Coronary artery (tissue), 2 donors: Measurements from ENCODE around the gene FRS3.

Source experiments
- DNase-seq: peaks from one replicate; pipeline ENCODE4 v3.0.0-alpha.2; 2017; ENCODE audit warnings: low spot score
- H3K27ac ChIP-seq, 2 donors: fragments of 200-600 bp; sonication (generic); one replicate each; pipeline ENCODE4 v1.5.1; 2016 to 2019
- H3K4me3 ChIP-seq: fragments of 200-600 bp; sonication (generic); 2 replicates; pipeline ENCODE4 v1.5.1; 2016; ENCODE audit warnings: mild to moderate bottlenecking, moderate library complexity
- CTCF ChIP-seq: fragments of 200-600 bp; sonication (generic); IDR thresholded peaks from one replicate; pipeline ENCODE4 v1.5.1; 2019; ENCODE audit warnings: antibody characterized with exemption

FRS3 gene

GRCh38 chr6:41758641-41759035, 21.1 kb downstream of the FRS3 start:
- no peak for DNase-seq
- Histone ChIP-seq H3K4me3 (no peak overlapping the region), H3K27ac (no peak overlapping the region)
- no peak for TF ChIP-seq CTCF

- Histone ChIP-seq H3K27ac (no peak overlapping the region), H3K4me3 (no peak overlapping the region)
- DNase-seq = no peak
- no peak for TF ChIP-seq CTCF
Observed at GRCh38 chr6:41757931-41758640, 21.6 kb downstream of the FRS3 start.

- TF ChIP-seq CTCF = no peak
- no peak for DNase-seq
- no peak overlapping the region for H3K27ac ChIP-seq
Observed at GRCh38 chr6:41757271-41757670, 22.4 kb downstream of the FRS3 start.

GRCh38 chr6:41756354-41756753, 23.3 kb downstream of the FRS3 start:
- no peak for DNase-seq
- no peak overlapping the region for H3K4me3 ChIP-seq
- no peak for TF ChIP-seq CTCF
- no peak overlapping the region for H3K27ac ChIP-seq

More at GRCh38 chr6:41757271-41757670, 22.4 kb downstream of the FRS3 start:
- no peak overlapping the region for H3K4me3 ChIP-seq

- no peak overlapping the region for H3K4me3 ChIP-seq
- no peak overlapping the region for H3K27ac ChIP-seq
- DNase-seq = no peak
- no peak for TF ChIP-seq CTCF
Observed at GRCh38 chr6:41755895-41756294, 23.8 kb downstream of the FRS3 start.

GRCh38 chr6:41750374-41750773, 29.3 kb downstream of the FRS3 start:
- no peak overlapping the region for H3K27ac ChIP-seq
- no peak for TF ChIP-seq CTCF

GRCh38 chr6:41748542-41748941, 31.2 kb downstream of the FRS3 start:
- Histone ChIP-seq H3K4me3 (no peak overlapping the region), H3K27ac (no peak overlapping the region)
- no peak for TF ChIP-seq CTCF
- no peak for DNase-seq

More at GRCh38 chr6:41750374-41750773, 29.3 kb downstream of the FRS3 start:
- no peak for DNase-seq
- no peak overlapping the region for H3K4me3 ChIP-seq
